ENCODE data around the gene DNAH17. TPM values are rescaled to one million over a fixed set of nuclear protein-coding genes. Genes with fewer than 3 reads are reported as not detected.

DNAH17 gene
- total RNA-seq, 1 experiment from 2014 or later = 0.69 TPM

- no peak for TF ChIP-seq ZNF274 (IDR thresholded peaks at IDR 0.05; ENCODE audit: low read depth, low read length)
- no peak for TF ChIP-seq ELF1 (IDR thresholded peaks at IDR 0.05; ENCODE audit: borderline replicate concordance, low read depth)
- no peak for TF ChIP-seq ZFX (IDR thresholded peaks at IDR 0.05)
- TF ChIP-seq TCF7L2 (IDR thresholded peaks at IDR 0.05; ENCODE audit: borderline replicate concordance, extremely low read depth, insufficient read depth, insufficient read length) = no peak
- no peak for TF ChIP-seq SIN3A (IDR thresholded peaks at IDR 0.05; ENCODE audit: low read depth)
Measured at GRCh38 chr17:78515480-78515879, 61.7 kb downstream of the DNAH17 start (continued).

GRCh38 chr17:78514521-78514920 is 62.7 kb downstream of the DNAH17 start:
- ATAC-seq (no peak), DNase-seq (ENCODE audit: low read depth, low spot score) (no peak)
- no peaks in the 10 kb centered on the region for H3K4me1 ChIP-seq (ENCODE audit: control insufficient read depth in 1 of 2, insufficient read depth in 2 of 2, low read length in 2 of 2)
- no peak overlapping the region for H3K4me3 ChIP-seq (replicated peaks in 1 of 2; ENCODE audit: low read depth in 1 of 2, low read length in 2 of 2)
- H2AFZ ChIP-seq (ENCODE audit: low read depth, low read length, poor library complexity, severe bottlenecking) = no peak overlapping the region
- ChIA-PET RAD21 (ENCODE audit: low non-redundant PET in 1 of 2, low total read pairs in 2 of 2, uncharacterized antibody in 2 of 2, unreplicated experiment in 2 of 2) (no interaction called here), CTCF (no interaction called here), POLR2A (no interaction called here)
- no peaks in the 10 kb centered on the region for H3K79me2 ChIP-seq (ENCODE audit: insufficient read depth, low read length)
- H3K9ac ChIP-seq (ENCODE audit: low read length) = no peak overlapping the region
- BruUV-seq (replicated peaks) = no TSS peak
- no peaks in the 10 kb centered on the region for H3K36me3 ChIP-seq (ENCODE audit: control insufficient read depth in 1 of 2, insufficient read depth in 2 of 2, low read length in 2 of 2)
- no peak for TF ChIP-seq POLR2A (IDR thresholded peaks at IDR 0.05; ENCODE audit: borderline replicate concordance, extremely low read depth, insufficient read depth, insufficient read length)
- no peak overlapping the region for H3K27ac ChIP-seq (ENCODE audit: low read depth, low read length)
- no peaks in the 10 kb centered on the region for H3K9me2 ChIP-seq (ENCODE audit: insufficient read depth)
- H4K20me1 ChIP-seq (ENCODE audit: insufficient read depth) = no peaks in the 10 kb centered on the region
- intact Hi-C loops (cut with micrococcal nuclease) = no loop called here
- no peaks in the 10 kb centered on the region for H3K27me3 ChIP-seq (ENCODE audit: insufficient read depth, low read length)
- no peak overlapping the region for H3K4me2 ChIP-seq (ENCODE audit: low read length)
- H3K9me3 ChIP-seq (ENCODE audit: control insufficient read depth in 1 of 2, insufficient read depth in 1 of 2, low read depth in 1 of 2, low read length in 2 of 2) = no peaks in the 10 kb centered on the region

- ATAC-seq = no peak
- no peak overlapping the region for H3K27ac ChIP-seq (ENCODE audit: low read depth, low read length)
- no peak for TF ChIP-seq ZNF274 (IDR thresholded peaks at IDR 0.05; ENCODE audit: low read depth, low read length)
- no peak for TF ChIP-seq POLR2AphosphoS5 (IDR thresholded peaks at IDR 0.05; ENCODE audit: low read depth, low read length)
- no peak for TF ChIP-seq REST (IDR thresholded peaks at IDR 0.05; ENCODE audit: low read depth)
- TF ChIP-seq SIN3A (IDR thresholded peaks at IDR 0.05; ENCODE audit: low read depth) = no peak
- no peak for TF ChIP-seq SP1 (IDR thresholded peaks at IDR 0.05; ENCODE audit: low read depth)
- no peak for TF ChIP-seq EZH2phosphoT487 (IDR thresholded peaks at IDR 0.05; ENCODE audit: borderline replicate concordance)
- TF ChIP-seq CTCF (IDR thresholded peaks at IDR 0.05 in 2 of 3, conservative IDR thresholded peaks at IDR 0.05 in 1 of 3; ENCODE audit: borderline replicate concordance in 1 of 3, insufficient read depth in 1 of 3, low read depth in 2 of 3, low read length in 2 of 3) = no peak
- no peak for TF ChIP-seq YY1 (IDR thresholded peaks at IDR 0.05; ENCODE audit: extremely low read depth, insufficient replicate concordance, low read depth, low read length)
- TF ChIP-seq TCF7L2 (IDR thresholded peaks at IDR 0.05; ENCODE audit: borderline replicate concordance, extremely low read depth, insufficient read depth, insufficient read length) = no peak
- TF ChIP-seq EGR1 (IDR thresholded peaks at IDR 0.05; ENCODE audit: low read depth) = no peak
- no TSS peak for BruUV-seq (replicated peaks)
- no peaks in the 10 kb centered on the region for H4K20me1 ChIP-seq (ENCODE audit: insufficient read depth)
- no peak overlapping the region for H3K4me3 ChIP-seq (replicated peaks in 1 of 2; ENCODE audit: low read depth in 1 of 2, low read length in 2 of 2)
- H3K36me3 ChIP-seq (ENCODE audit: control insufficient read depth in 1 of 2, insufficient read depth in 2 of 2, low read length in 2 of 2) = no peaks in the 10 kb centered on the region
- no peaks in the 10 kb centered on the region for H3K9me3 ChIP-seq (ENCODE audit: control insufficient read depth in 1 of 2, insufficient read depth in 1 of 2, low read depth in 1 of 2, low read length in 2 of 2)
- ChIA-PET CTCF (no interaction called here), POLR2A (no interaction called here), RAD21 (ENCODE audit: low non-redundant PET in 1 of 2, low total read pairs in 2 of 2, uncharacterized antibody in 2 of 2, unreplicated experiment in 2 of 2) (interaction anchor here in 1 of 2 experiments (0.5 kb wide), 1 partner anchor 453 kb away, joined by 3 read pairs; no protein-coding TSS in a partner anchor)
- no peak for DNase-seq (ENCODE audit: low read depth, low spot score)
- no peak overlapping the region for H3K9ac ChIP-seq (ENCODE audit: low read length)
- no peaks in the 10 kb centered on the region for H3K9me2 ChIP-seq (ENCODE audit: insufficient read depth)
- no peak overlapping the region for H3K4me2 ChIP-seq (ENCODE audit: low read length)
- no peak overlapping the region for H2AFZ ChIP-seq (ENCODE audit: low read depth, low read length, poor library complexity, severe bottlenecking)
- intact Hi-C loops (cut with micrococcal nuclease) = no loop called here
- H3K27me3 ChIP-seq (ENCODE audit: insufficient read depth, low read length) = peaks cover under 1% of the 10 kb centered on the region; the same call in 1 of the 2 replicates
- no peaks in the 10 kb centered on the region for H3K79me2 ChIP-seq (ENCODE audit: insufficient read depth, low read length)
- no peaks in the 10 kb centered on the region for H3K4me1 ChIP-seq (ENCODE audit: control insufficient read depth in 1 of 2, insufficient read depth in 2 of 2, low read length in 2 of 2)
Measured at GRCh38 chr17:78512976-78513375, 64.2 kb downstream of the DNAH17 start.

Measured in HCT116 (cell line).